OCI-LY7 (cell line): Measurements from ENCODE around the gene TBC1D10A. TPM values are rescaled to one million over a fixed set of nuclear protein-coding genes. Genes with fewer than 3 reads are reported as not detected.

Experiments used
- BruUV-seq: library from RNA; stranded (reverse); fragments of 400-500 nt; replicated peaks from 2 replicates; lab custom pipeline; 2021; lab: Mats Ljungman, UMichigan
- CTCF ChIA-PET: fragments of 300-600 bp; sonication (Branson Sonifier 250); formaldehyde crosslinking; loops from one replicate; lab custom pipeline; 2022; ENCODE audit warnings: antibody characterized with exemption; ENCODE audit not compliant: unreplicated experiment; lab: Charles Lee
- POLR2A ChIA-PET: fragments of 300-600 bp; sonication (Branson Sonifier 250); formaldehyde crosslinking; loops from one replicate; lab custom pipeline; 2022; ENCODE audit warnings: antibody characterized with exemption; lab: Charles Lee
- DNase-seq: peaks from one replicate; pipeline ENCODE4 v3.0.0-alpha.2; 2015; ENCODE audit warnings: low spot score
- H2AFZ ChIP-seq: fragments of 200-600 bp; sonication (generic), shearing (Covaris generic); 2 replicates; pipeline ENCODE4 v1.6.1; 2014; ENCODE audit warnings: mild to moderate bottlenecking, antibody characterized with exemption, low read length, moderate library complexity
- H3K27ac ChIP-seq: fragments of 200-600 bp; sonication (generic); 2 replicates; pipeline ENCODE4 v1.5.1; 2014; ENCODE audit warnings: mixed run types, low read depth, mild to moderate bottlenecking, moderate library complexity, low read length, inconsistent platforms; ENCODE audit not compliant: poor library complexity, severe bottlenecking
- H3K36me3 ChIP-seq: fragments of 200-600 bp; sonication (generic); 2 replicates; pipeline ENCODE4 v1.6.1; 2014; ENCODE audit warnings: mild to moderate bottlenecking, antibody characterized with exemption, low read length, moderate library complexity, mixed read lengths; ENCODE audit not compliant: insufficient read depth
- H3K4me1 ChIP-seq: fragments of 200-600 bp; sonication (generic); 2 replicates; pipeline ENCODE4 v1.5.1; 2014; ENCODE audit warnings: mild to moderate bottlenecking, low read length; ENCODE audit not compliant: insufficient read depth, poor library complexity, severe bottlenecking
- H3K4me2 ChIP-seq: fragments of 200-600 bp; sonication (generic); 2 replicates; pipeline ENCODE4 v1.6.1; 2014; ENCODE audit warnings: mild to moderate bottlenecking, low read length
- H3K4me3 ChIP-seq: fragments of 200-600 bp; sonication (generic); 2 replicates; pipeline ENCODE4 v1.5.1; 2014; ENCODE audit warnings: mild to moderate bottlenecking, low read depth, low read length; ENCODE audit not compliant: poor library complexity, severe bottlenecking
- H3K79me2 ChIP-seq: fragments of 200-600 bp; sonication (generic); 2 replicates; pipeline ENCODE4 v1.6.1; 2016; ENCODE audit warnings: low read depth, mild to moderate bottlenecking, low read length, moderate library complexity, mixed read lengths; ENCODE audit not compliant: insufficient read depth
- H3K9me2 ChIP-seq: fragments of 200-600 bp; sonication (generic); 2 replicates; pipeline ENCODE4 v1.6.1; 2016; ENCODE audit warnings: mild to moderate bottlenecking, low read length, mixed read lengths; ENCODE audit not compliant: insufficient read depth
- H3K9me3 ChIP-seq: fragments of 200-600 bp; sonication (generic); 2 replicates; pipeline ENCODE4 v1.6.1; 2014; ENCODE audit warnings: mild to moderate bottlenecking, mixed run types, low read length, mixed read lengths
- H4K20me1 ChIP-seq: fragments of 200-600 bp; sonication (generic); 2 replicates; pipeline ENCODE4 v1.6.1; 2014; ENCODE audit warnings: mild to moderate bottlenecking, antibody characterized with exemption, low read length, moderate library complexity, mixed read lengths; ENCODE audit not compliant: insufficient read depth
- EZH2phosphoT487 ChIP-seq: fragments of 200-600 bp; sonication (generic); IDR thresholded peaks from 2 replicates; pipeline ENCODE4 v1.6.1; 2018; ENCODE audit warnings: low read depth, borderline replicate concordance, mild to moderate bottlenecking, mixed run types, antibody characterized with exemption, low read length, moderate library complexity, mixed read lengths
- intact Hi-C: fragments of 100-400 bp; cut with micrococcal nuclease; formaldehyde crosslinking; loops from one replicate; pipeline ENCODE4 v1.10.0; 2022; ENCODE audit not compliant: unreplicated experiment
- total RNA-seq, 2 experiments: library from RNA; depleted of rRNA in 1 of 2; stranded (reverse); fragments of >200 nt in 1 of 2; shearing (Covaris generic) in 1 of 2; gene quantifications; 2 replicates each; pipeline ENCODE4 v1.2.3, GENCODE V29; 2014 to 2022
- TF ChIP-seq, protein P1 (sequence below): fragments of 200-600 bp; sonication (generic); conservative IDR thresholded peaks from 2 replicates; pipeline ENCODE4 v1.5.1; 2014; ENCODE audit warnings: mild to moderate bottlenecking, antibody characterized with exemption, low read length, moderate library complexity, mixed read lengths

TBC1D10A gene
- total RNA-seq, 2 experiments from 2014 or later = 15.1 to 16.2 TPM

- Histone ChIP-seq H3K4me3 (no peak overlapping the region), H3K4me2 (peak overlapping the region; percentile 29), H3K79me2 (no peaks in the 10 kb centered on the region; the same call in 1 of the 2 replicates), H4K20me1 (no peaks in the 10 kb centered on the region), H3K36me3 (no peaks in the 10 kb centered on the region), H2AFZ (peak overlapping the region; percentile 56; the same call in 1 of the 2 replicates), H3K4me1 (peaks cover 20% of the 10 kb centered on the region), H3K9me3 (no peaks in the 10 kb centered on the region), H3K27ac (no peak overlapping the region), H3K9me2 (no peaks in the 10 kb centered on the region)
- no TSS peak for BruUV-seq
- CTCF ChIA-PET = interaction anchor here (0.6 to 1.1 kb wide), 4 partner anchors 10 to 372 kb away, joined by 3 to 14 read pairs (median 6); no protein-coding TSS in a partner anchor
- no peak for TF ChIP-seq EZH2phosphoT487
- TF ChIP-seq, protein P1, sequence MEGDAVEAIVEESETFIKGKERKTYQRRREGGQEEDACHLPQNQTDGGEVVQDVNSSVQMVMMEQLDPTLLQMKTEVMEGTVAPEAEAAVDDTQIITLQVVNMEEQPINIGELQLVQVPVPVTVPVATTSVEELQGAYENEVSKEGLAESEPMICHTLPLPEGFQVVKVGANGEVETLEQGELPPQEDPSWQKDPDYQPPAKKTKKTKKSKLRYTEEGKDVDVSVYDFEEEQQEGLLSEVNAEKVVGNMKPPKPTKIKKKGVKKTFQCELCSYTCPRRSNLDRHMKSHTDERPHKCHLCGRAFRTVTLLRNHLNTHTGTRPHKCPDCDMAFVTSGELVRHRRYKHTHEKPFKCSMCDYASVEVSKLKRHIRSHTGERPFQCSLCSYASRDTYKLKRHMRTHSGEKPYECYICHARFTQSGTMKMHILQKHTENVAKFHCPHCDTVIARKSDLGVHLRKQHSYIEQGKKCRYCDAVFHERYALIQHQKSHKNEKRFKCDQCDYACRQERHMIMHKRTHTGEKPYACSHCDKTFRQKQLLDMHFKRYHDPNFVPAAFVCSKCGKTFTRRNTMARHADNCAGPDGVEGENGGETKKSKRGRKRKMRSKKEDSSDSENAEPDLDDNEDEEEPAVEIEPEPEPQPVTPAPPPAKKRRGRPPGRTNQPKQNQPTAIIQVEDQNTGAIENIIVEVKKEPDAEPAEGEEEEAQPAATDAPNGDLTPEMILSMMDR = peak; percentile 96
- DNase-seq = peak; percentile 80
- intact Hi-C loops = loop anchor here (1.0 kb wide), 3 partner anchors 24 to 128 kb away; partner anchors contain the start of gene RNF215
- POLR2A ChIA-PET = no interaction called here
Observed at GRCh38 chr22:30262917-30263741, 63.6 kb downstream of the TBC1D10A start.

GRCh38 chr22:30262112-30262511 lies 64.6 kb downstream of the TBC1D10A start:
- no peak overlapping the region for H3K27ac ChIP-seq
- H3K4me2 ChIP-seq = no peak overlapping the region
- no peaks in the 10 kb centered on the region for H3K36me3 ChIP-seq
- no peaks in the 10 kb centered on the region for H4K20me1 ChIP-seq
- no peaks in the 10 kb centered on the region for H3K9me2 ChIP-seq
- BruUV-seq = no TSS peak
- POLR2A ChIA-PET = no interaction called here
- H3K4me3 ChIP-seq = no peak overlapping the region
- H2AFZ ChIP-seq = no peak overlapping the region
- no peak for DNase-seq
- H3K4me1 ChIP-seq = peaks cover 14% of the 10 kb centered on the region
- intact Hi-C loops = no loop called here
- CTCF ChIA-PET = interaction anchor here (1.1 kb wide), 1 partner anchor 26 kb away, joined by 5 read pairs; no protein-coding TSS in a partner anchor
- no peaks in the 10 kb centered on the region; the same call in 1 of the 2 replicates for H3K79me2 ChIP-seq
- no peaks in the 10 kb centered on the region for H3K9me3 ChIP-seq
- TF ChIP-seq EZH2phosphoT487 = no peak
- TF ChIP-seq, protein P1 = no peak
